Measurements from ENCODE around the gene TMEM163. TPM values are rescaled to one million over a fixed set of nuclear protein-coding genes. Genes with fewer than 3 reads are reported as not detected.

Gene TMEM163
- total RNA-seq, 1 experiment from 2014 or later, result 2.5 TPM

- BruUV-seq (replicated peaks), result no TSS peak
- no peak overlapping the region for H3K27ac Mint-ChIP-seq (ENCODE audit: unreplicated experiment)
- intact Hi-C loops (cut with micrococcal nuclease; ENCODE audit: unreplicated experiment), result no loop called here
- no peaks in the 10 kb centered on the region for H3K27me3 Mint-ChIP-seq (ENCODE audit: unreplicated experiment)
- peaks cover 50% of the 10 kb centered on the region for H3K4me1 Mint-ChIP-seq (ENCODE audit: low read depth, unreplicated experiment)
- no peak overlapping the region for H3K4me3 Mint-ChIP-seq (ENCODE audit: low read depth, unreplicated experiment)
- CTCF ChIA-PET, result interaction anchor here (0.7 kb wide), 1 partner anchor 257 kb away, joined by 3 read pairs; no protein-coding TSS in a partner anchor
- H3K9me3 Mint-ChIP-seq (ENCODE audit: low read depth, unreplicated experiment), result no peaks in the 10 kb centered on the region
- no peaks in the 10 kb centered on the region for H3K36me3 Mint-ChIP-seq (ENCODE audit: insufficient read depth, unreplicated experiment)
- TF ChIP-seq, protein P1, sequence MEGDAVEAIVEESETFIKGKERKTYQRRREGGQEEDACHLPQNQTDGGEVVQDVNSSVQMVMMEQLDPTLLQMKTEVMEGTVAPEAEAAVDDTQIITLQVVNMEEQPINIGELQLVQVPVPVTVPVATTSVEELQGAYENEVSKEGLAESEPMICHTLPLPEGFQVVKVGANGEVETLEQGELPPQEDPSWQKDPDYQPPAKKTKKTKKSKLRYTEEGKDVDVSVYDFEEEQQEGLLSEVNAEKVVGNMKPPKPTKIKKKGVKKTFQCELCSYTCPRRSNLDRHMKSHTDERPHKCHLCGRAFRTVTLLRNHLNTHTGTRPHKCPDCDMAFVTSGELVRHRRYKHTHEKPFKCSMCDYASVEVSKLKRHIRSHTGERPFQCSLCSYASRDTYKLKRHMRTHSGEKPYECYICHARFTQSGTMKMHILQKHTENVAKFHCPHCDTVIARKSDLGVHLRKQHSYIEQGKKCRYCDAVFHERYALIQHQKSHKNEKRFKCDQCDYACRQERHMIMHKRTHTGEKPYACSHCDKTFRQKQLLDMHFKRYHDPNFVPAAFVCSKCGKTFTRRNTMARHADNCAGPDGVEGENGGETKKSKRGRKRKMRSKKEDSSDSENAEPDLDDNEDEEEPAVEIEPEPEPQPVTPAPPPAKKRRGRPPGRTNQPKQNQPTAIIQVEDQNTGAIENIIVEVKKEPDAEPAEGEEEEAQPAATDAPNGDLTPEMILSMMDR (IDR thresholded peaks at IDR 0.05; ENCODE audit: unreplicated experiment), result no peak
- no peak for DNase-seq
Observed at GRCh38 chr2:134679294-134679693, 39.5 kb downstream of the TMEM163 start.

DNA sequence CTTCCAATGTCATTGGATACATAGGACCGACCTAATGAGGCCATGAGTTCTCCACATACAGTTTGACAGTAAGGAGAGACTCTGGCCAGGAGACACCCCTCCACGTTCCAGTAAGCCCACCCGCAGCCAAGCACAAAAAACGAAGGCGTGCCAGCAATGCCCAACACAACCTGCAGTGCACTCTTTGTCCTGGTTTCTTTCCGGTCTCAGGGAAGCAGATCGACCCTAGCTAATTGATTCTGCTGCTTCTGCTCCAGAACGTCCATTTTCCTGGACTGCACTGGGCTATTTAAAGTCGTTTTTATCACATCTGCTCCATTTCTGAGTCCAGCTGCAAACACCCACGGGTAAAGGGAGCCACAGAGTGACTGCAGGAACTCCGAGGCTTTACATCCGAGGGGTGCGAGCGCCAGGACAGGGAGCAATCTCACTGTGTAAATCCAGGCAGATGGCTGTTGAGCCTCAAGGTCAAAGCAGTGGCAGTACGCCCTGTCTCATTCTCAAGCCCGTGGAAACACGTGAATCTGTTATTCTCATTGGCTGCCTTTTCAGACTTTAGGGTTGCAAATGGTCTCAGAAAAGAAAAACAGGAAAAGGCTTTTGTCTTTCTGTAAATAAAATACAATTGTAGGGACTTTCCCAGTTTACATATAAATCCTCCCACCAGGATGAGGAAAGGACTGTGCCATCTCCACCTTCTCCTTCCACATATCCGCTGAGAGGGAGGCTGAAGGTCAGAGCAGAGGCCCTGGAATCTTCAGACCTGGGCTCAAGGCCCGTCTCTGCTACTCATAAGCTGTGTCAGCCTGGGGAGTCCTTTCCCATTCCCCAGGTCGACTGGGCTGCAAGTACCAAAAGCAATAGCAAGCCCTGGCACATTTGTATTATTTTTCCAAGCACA is 40.7 kb downstream of the TMEM163 start:
- intact Hi-C loops (cut with micrococcal nuclease; ENCODE audit: unreplicated experiment), result no loop called here
- H3K27me3 Mint-ChIP-seq (ENCODE audit: unreplicated experiment), result no peaks in the 10 kb centered on the region
- H3K36me3 Mint-ChIP-seq (ENCODE audit: insufficient read depth, unreplicated experiment), result no peaks in the 10 kb centered on the region
- peaks cover 45% of the 10 kb centered on the region for H3K4me1 Mint-ChIP-seq (ENCODE audit: low read depth, unreplicated experiment)
- CTCF ChIA-PET, result no interaction called here
- H3K9me3 Mint-ChIP-seq (ENCODE audit: low read depth, unreplicated experiment), result no peaks in the 10 kb centered on the region
- H3K27ac Mint-ChIP-seq (ENCODE audit: unreplicated experiment), result no peak overlapping the region
- H3K4me3 Mint-ChIP-seq (ENCODE audit: low read depth, unreplicated experiment), result no peak overlapping the region
- no TSS peak for BruUV-seq (replicated peaks)
- TF ChIP-seq, protein P1 (IDR thresholded peaks at IDR 0.05; ENCODE audit: unreplicated experiment), result no peak
- DNase-seq, result no peak

- no peak for DNase-seq
- no TSS peak for BruUV-seq (replicated peaks)
- Mint-ChIP-seq H3K4me3 (ENCODE audit: low read depth, unreplicated experiment) (no peak overlapping the region), H3K36me3 (ENCODE audit: insufficient read depth, unreplicated experiment) (no peaks in the 10 kb centered on the region), H3K9me3 (ENCODE audit: low read depth, unreplicated experiment) (no peaks in the 10 kb centered on the region), H3K27ac (ENCODE audit: unreplicated experiment) (no peak overlapping the region), H3K4me1 (ENCODE audit: low read depth, unreplicated experiment) (peaks cover 36% of the 10 kb centered on the region), H3K27me3 (ENCODE audit: unreplicated experiment) (no peaks in the 10 kb centered on the region)
- CTCF ChIA-PET, result no interaction called here
- TF ChIP-seq, protein P1 (IDR thresholded peaks at IDR 0.05; ENCODE audit: unreplicated experiment), result no peak
- intact Hi-C loops (cut with micrococcal nuclease; ENCODE audit: unreplicated experiment), result no loop called here
Observed at GRCh38 chr2:134676960-134677359, 41.8 kb downstream of the TMEM163 start.

DNA sequence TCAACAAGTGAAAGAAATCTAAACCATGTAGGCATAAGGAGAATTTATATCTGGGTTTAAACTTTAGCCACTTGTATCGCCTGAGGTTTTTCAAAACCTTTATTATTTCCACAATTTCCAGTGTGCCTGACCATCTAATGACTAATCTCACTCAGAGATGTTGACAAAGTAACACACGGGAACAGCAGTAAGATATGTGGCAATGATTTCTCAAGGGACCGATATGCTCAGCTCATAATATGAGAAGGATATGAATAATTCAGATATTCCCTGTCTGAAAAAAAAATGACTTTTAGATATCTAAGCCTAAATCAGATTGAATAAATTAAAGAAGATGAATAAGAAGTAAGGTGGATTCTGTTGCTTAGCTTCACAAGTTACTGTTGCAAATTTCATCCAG is 43.5 kb downstream of the TMEM163 start:
- DNase-seq, result no peak
- no peaks in the 10 kb centered on the region for H3K9me3 Mint-ChIP-seq (ENCODE audit: low read depth, unreplicated experiment)
- TF ChIP-seq, protein P1 (IDR thresholded peaks at IDR 0.05; ENCODE audit: unreplicated experiment), result no peak
- H3K36me3 Mint-ChIP-seq (ENCODE audit: insufficient read depth, unreplicated experiment), result peaks cover 3% of the 10 kb centered on the region
- H3K4me1 Mint-ChIP-seq (ENCODE audit: low read depth, unreplicated experiment), result peaks cover 40% of the 10 kb centered on the region
- H3K27me3 Mint-ChIP-seq (ENCODE audit: unreplicated experiment), result no peaks in the 10 kb centered on the region
- CTCF ChIA-PET, result interaction anchor here (0.9 kb wide), 1 partner anchor 111 kb away, joined by 4 read pairs; no protein-coding TSS in a partner anchor
- no peak overlapping the region for H3K27ac Mint-ChIP-seq (ENCODE audit: unreplicated experiment)
- no peak overlapping the region for H3K4me3 Mint-ChIP-seq (ENCODE audit: low read depth, unreplicated experiment)
- no TSS peak for BruUV-seq (replicated peaks)
- intact Hi-C loops (cut with micrococcal nuclease; ENCODE audit: unreplicated experiment), result no loop called here

Measured in Calu3 (cell line).